HepG2 (cell line): Measurements from ENCODE around the gene ZNF777. TPM values are rescaled to one million over a fixed set of nuclear protein-coding genes. Genes with fewer than 3 reads are reported as not detected.

Experiments used
- GTF3A ChIP-seq: sonication (generic); formaldehyde crosslinking; conservative IDR thresholded peaks from 2 replicates; pipeline ENCODE4 v1.4.0; 2020; ENCODE audit warnings: mild to moderate bottlenecking, missing genetic modification reagents
- MNT ChIP-seq: fragments of 450-650 bp; IDR thresholded peaks from 2 replicates; pipeline ENCODE4 v1.6.1; 2016
- MXI1 ChIP-seq: IDR thresholded peaks from 3 replicates; pipeline ENCODE4 v1.6.1; 2012; ENCODE audit warnings: low read depth, low read length, inconsistent platforms, borderline replicate concordance
- MZF1 ChIP-seq: sonication (generic); formaldehyde crosslinking; IDR thresholded peaks from 2 replicates; pipeline ENCODE4 v1.8.1; 2023; ENCODE audit warnings: mild to moderate bottlenecking, missing genetic modification reagents, borderline replicate concordance
- NFKB2 ChIP-seq: sonication (generic); formaldehyde crosslinking; IDR thresholded peaks from 2 replicates; pipeline ENCODE4 v1.4.0; 2020; ENCODE audit warnings: missing genetic modification reagents, borderline replicate concordance
- ONECUT2 ChIP-seq: sonication (generic); formaldehyde crosslinking; IDR thresholded peaks from 2 replicates; pipeline ENCODE4 v1.4.0; 2020; ENCODE audit warnings: missing genetic modification reagents
- RFX5 ChIP-seq: IDR thresholded peaks from 2 replicates; pipeline ENCODE4 v1.6.1; 2011; ENCODE audit warnings: low read depth, low read length, improper control_type of control experiment
- SP5 ChIP-seq: IDR thresholded peaks from 2 replicates; pipeline ENCODE4 v1.6.1; 2016; ENCODE audit warnings: low read depth, borderline replicate concordance
- TGIF2 ChIP-seq: IDR thresholded peaks from 2 replicates; pipeline ENCODE4 v1.6.1; 2016; ENCODE audit warnings: control low read depth, missing compliant biosample characterization
- ZBTB2 ChIP-seq: sonication (generic); formaldehyde crosslinking; IDR thresholded peaks from 2 replicates; pipeline ENCODE4 v1.8.0; 2022; ENCODE audit warnings: low read depth, missing genetic modification reagents
- ZBTB39 ChIP-seq: sonication (generic); formaldehyde crosslinking; IDR thresholded peaks from 2 replicates; pipeline ENCODE4 v1.5.0; 2020; ENCODE audit warnings: missing genetic modification reagents
- ZNF687 ChIP-seq: sonication (generic); formaldehyde crosslinking; IDR thresholded peaks from 2 replicates; pipeline ENCODE4 v1.5.1; 2020; ENCODE audit warnings: mild to moderate bottlenecking, missing genetic modification reagents, moderate library complexity
- polyA plus RNA-seq, 8 experiments: library from polyadenylated mRNA; depleted of rRNA in 3 of 8; stranded (reverse) in 7 of 8; unstranded in 1 of 8; fragments of >200 nt; fragmentation: Illumina TruSeq in 4 of 8; extraction: Trizol in 4 of 8; gene quantifications; 2 replicates each; pipeline versions ENCODE4 v1.2.1 to v1.2.3, GENCODE V29; 2011 to 2016; ENCODE audit warnings: low read depth in 4 of 8, missing spikeins in 1 of 8, mixed read lengths in 1 of 8; ENCODE audit not compliant: insufficient read depth in 1 of 8
- total RNA-seq, 5 experiments: library from RNA; depleted of rRNA; stranded (reverse); fragments of >200 nt; fragmentation: Illumina TruSeq; extraction: Trizol; gene quantifications; 2 replicates each; pipeline ENCODE4 v1.2.3, GENCODE V29; 2016; ENCODE audit warnings: low read depth in 1 of 5
- TF ChIP-seq, protein P1 (sequence below): IDR thresholded peaks from 2 replicates; pipeline ENCODE4 v1.4.0; 2020; ENCODE audit warnings: mild to moderate bottlenecking, missing genetic modification reagents
- TF ChIP-seq, protein P2 (sequence below): IDR thresholded peaks from 2 replicates; pipeline ENCODE4 v1.6.1; 2016; ENCODE audit warnings: low read depth

The ZNF777 gene
- total and polyA plus RNA-seq, 2 of the 13 experiments (the other 11 are each of a cell fraction or from before 2014, with no cell fraction given): 3.8 to 6.0 TPM

DNA sequence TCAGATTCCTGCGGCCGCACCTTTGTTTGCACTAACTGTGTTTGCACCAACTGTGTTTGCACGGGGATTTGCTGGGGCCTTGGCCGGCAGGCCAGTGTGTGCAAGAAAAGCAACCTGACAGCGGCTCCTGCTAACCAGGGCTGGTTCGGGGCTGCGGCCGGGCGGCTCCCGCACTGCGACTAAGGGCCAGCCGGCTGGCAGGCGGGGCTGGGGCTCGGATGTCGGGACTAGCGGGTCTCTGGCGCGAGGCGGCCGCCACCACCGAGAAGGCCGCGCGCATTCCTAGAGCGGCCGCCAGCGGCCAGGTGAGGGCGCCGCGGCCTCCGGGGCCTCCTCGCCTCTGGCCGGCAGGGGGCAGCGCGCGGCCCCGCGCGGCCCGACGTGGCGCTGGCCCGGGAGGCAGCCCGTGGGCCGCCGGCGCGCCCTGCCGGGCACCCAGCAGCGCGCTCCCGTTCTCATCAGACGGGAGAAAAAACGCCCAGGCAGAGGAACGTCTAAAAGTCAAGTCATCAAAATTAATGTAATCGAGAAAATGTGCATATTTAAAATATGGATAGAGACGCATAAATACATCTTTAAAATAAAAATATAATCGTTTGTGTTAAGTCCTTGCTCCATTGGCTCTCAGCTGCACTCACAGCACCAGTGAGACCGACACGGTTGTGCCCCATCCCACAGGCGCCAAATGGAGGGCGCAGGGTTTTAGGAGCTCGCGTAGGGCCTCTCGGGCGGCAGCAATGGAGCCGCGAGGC is 38.5 kb downstream of the ZNF777 start (continued):
- no peak for TF ChIP-seq ZBTB2 (CRISPR knock-in tag)
- TF ChIP-seq ZBTB39: no peak
- no peak for TF ChIP-seq ONECUT2 (CRISPR knock-in tag)
- no peak for TF ChIP-seq RFX5
- TF ChIP-seq NFKB2 (CRISPR knock-in tag): no peak
- TF ChIP-seq MXI1: no peak
- TF ChIP-seq MZF1 (CRISPR knock-in tag): no peak
- TF ChIP-seq, protein P1, sequence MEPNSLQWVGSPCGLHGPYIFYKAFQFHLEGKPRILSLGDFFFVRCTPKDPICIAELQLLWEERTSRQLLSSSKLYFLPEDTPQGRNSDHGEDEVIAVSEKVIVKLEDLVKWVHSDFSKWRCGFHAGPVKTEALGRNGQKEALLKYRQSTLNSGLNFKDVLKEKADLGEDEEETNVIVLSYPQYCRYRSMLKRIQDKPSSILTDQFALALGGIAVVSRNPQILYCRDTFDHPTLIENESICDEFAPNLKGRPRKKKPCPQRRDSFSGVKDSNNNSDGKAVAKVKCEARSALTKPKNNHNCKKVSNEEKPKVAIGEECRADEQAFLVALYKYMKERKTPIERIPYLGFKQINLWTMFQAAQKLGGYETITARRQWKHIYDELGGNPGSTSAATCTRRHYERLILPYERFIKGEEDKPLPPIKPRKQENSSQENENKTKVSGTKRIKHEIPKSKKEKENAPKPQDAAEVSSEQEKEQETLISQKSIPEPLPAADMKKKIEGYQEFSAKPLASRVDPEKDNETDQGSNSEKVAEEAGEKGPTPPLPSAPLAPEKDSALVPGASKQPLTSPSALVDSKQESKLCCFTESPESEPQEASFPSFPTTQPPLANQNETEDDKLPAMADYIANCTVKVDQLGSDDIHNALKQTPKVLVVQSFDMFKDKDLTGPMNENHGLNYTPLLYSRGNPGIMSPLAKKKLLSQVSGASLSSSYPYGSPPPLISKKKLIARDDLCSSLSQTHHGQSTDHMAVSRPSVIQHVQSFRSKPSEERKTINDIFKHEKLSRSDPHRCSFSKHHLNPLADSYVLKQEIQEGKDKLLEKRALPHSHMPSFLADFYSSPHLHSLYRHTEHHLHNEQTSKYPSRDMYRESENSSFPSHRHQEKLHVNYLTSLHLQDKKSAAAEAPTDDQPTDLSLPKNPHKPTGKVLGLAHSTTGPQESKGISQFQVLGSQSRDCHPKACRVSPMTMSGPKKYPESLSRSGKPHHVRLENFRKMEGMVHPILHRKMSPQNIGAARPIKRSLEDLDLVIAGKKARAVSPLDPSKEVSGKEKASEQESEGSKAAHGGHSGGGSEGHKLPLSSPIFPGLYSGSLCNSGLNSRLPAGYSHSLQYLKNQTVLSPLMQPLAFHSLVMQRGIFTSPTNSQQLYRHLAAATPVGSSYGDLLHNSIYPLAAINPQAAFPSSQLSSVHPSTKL (CRISPR knock-in tag): no peak
- no peak for TF ChIP-seq MNT
- no peak for TF ChIP-seq GTF3A (CRISPR knock-in tag)
- TF ChIP-seq SP5: no peak
- no peak for TF ChIP-seq TGIF2 (CRISPR knock-in tag)
- TF ChIP-seq, protein P2, sequence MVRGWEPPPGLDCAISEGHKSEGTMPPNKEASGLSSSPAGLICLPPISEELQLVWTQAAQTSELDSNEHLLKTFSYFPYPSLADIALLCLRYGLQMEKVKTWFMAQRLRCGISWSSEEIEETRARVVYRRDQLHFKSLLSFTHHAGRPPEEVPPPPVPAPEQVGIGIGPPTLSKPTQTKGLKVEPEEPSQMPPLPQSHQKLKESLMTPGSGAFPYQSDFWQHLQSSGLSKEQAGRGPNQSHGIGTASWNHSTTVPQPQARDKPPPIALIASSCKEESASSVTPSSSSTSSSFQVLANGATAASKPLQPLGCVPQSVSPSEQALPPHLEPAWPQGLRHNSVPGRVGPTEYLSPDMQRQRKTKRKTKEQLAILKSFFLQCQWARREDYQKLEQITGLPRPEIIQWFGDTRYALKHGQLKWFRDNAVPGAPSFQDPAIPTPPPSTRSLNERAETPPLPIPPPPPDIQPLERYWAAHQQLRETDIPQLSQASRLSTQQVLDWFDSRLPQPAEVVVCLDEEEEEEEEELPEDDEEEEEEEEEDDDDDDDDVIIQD (CRISPR knock-in tag): no peak
- TF ChIP-seq ZNF687 (CRISPR knock-in tag): peak; percentile 79
